Measurements from ENCODE around the gene NKX6-1. TPM values are rescaled to one million over a fixed set of nuclear protein-coding genes. Genes with fewer than 3 reads are reported as not detected.

The NKX6-1 gene
- total RNA-seq, result not detected

DNA sequence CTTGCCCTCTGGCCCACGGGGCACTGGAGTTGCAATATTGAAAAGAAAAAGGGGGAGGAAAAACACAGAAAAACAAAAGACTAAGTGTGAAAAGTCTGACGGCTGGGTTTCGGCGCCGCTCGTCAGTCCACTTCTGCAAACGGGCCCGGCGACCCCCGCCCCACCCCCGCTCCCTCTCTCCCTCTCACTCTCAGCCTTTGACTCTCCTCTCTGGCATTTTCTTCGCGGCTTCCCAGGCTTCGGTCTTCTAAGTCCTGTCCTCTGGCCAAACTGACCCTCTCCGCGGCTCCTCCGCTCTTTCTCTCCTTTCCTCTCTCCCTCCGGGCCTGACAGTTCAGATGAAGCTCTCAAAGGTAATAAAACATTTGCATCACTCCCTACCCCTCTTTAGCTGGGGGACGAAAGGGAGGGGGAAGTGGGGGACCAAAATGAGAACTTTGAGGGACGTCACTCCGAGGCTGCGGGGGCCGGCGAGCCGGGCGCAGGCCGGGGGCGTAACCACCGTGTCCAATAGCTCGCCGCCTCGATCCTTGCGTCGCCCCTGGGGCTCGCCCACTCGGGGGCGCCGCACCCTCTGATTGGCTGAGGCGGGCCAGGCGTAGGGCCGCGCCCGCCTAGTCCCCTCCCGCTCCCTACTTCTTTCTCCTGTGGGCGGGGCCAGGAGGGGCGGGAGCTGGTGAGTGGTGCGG, at the start of gene NKX6-1:
Gene NKX6-1 (minus strand): TSS at position 358 of the 689 bp plus-strand sequence. CDS start 1,064 bp downstream, outside the sequence.
- H3K4me1 Mint-ChIP-seq, result peaks cover 9% of the 10 kb centered on the region
- peaks cover 4% of the 10 kb centered on the region for H3K36me3 Mint-ChIP-seq
- peaks cover 17% of the 10 kb centered on the region for H3K9me3 Mint-ChIP-seq
- H3K4me3 Mint-ChIP-seq, result peak within 1 kb of the TSS; percentile 77
- DNase-seq, result peak; percentile 37
- H3K27me3 Mint-ChIP-seq, result peaks cover 97% of the 10 kb centered on the region
- no peak within 1 kb of the TSS for H3K27ac Mint-ChIP-seq

DNA sequence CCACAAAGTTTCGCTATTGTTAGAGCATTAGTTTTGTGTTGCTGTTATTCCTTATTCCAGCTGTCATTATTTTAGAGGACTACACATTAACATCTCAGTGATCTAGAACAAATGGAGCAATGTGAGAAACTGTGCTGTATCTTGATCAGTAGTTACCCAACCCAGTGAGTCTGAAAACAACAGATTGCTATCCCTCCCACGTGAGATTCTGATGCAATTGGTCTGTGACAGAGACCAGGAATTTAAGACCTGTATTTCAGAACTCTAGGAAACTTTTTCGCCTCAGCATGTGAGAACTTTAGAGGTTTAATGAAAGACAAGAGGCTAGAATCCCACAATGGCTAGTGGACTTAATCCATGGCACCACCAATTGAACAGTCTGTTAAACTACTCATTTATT, 48.1 kb upstream of the NKX6-1 start:
- no peak overlapping the region for H3K4me3 Mint-ChIP-seq
- no peak for DNase-seq
- H3K27me3 Mint-ChIP-seq, result peaks cover 19% of the 10 kb centered on the region
- H3K36me3 Mint-ChIP-seq, result no peaks in the 10 kb centered on the region
- no peaks in the 10 kb centered on the region for H3K4me1 Mint-ChIP-seq
- H3K27ac Mint-ChIP-seq, result no peak overlapping the region
- H3K9me3 Mint-ChIP-seq, result no peaks in the 10 kb centered on the region

DNA sequence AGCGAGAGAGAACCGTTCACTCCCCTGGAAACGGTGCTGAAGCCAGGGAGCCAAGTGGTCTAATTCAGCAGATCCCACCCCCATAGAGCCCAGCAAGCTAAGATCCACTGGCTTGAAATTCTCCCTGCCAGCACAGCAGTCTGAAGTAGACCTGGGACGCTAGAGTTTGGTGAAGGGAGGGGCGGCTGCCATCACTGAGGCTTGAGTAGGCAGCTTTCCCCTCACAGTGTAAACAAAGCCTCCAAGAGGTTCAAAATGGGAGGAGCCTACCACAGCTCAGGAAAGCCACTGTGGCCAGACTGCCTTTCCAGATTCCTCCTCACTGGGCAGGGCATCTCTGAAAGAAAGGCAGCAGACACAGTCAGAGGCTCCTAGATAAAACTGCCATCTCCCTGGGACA, 46.0 kb upstream of the NKX6-1 start:
- H3K4me3 Mint-ChIP-seq, result no peak overlapping the region
- H3K27ac Mint-ChIP-seq, result no peak overlapping the region
- H3K9me3 Mint-ChIP-seq, result no peaks in the 10 kb centered on the region
- H3K4me1 Mint-ChIP-seq, result no peaks in the 10 kb centered on the region
- H3K36me3 Mint-ChIP-seq, result no peaks in the 10 kb centered on the region
- DNase-seq, result no peak
- peaks cover 17% of the 10 kb centered on the region for H3K27me3 Mint-ChIP-seq

DNA sequence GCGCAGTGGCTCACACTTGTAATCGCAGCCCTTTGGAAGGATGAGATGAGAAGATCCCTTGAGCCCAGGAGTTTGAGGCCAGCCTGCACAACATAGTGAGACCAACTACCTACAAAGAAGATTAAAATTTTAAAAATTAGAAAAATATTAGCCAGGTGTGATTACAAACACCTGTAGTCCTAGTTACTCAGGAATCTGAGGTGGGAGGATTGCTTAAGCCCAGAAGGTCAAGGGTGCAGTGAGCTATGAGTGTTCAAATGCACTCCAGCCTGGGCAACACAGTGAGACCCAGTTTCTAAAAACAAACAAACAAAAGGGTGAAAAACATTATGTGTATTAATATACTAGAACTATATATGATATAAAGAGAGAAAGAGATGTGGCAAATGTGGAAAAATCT, 36.8 kb upstream of the NKX6-1 start:
- H3K36me3 Mint-ChIP-seq, result no peaks in the 10 kb centered on the region
- DNase-seq, result no peak
- H3K4me3 Mint-ChIP-seq, result no peak overlapping the region
- H3K4me1 Mint-ChIP-seq, result no peaks in the 10 kb centered on the region
- H3K27me3 Mint-ChIP-seq, result peaks cover 20% of the 10 kb centered on the region
- H3K27ac Mint-ChIP-seq, result no peak overlapping the region
- peaks cover 4% of the 10 kb centered on the region for H3K9me3 Mint-ChIP-seq

DNA sequence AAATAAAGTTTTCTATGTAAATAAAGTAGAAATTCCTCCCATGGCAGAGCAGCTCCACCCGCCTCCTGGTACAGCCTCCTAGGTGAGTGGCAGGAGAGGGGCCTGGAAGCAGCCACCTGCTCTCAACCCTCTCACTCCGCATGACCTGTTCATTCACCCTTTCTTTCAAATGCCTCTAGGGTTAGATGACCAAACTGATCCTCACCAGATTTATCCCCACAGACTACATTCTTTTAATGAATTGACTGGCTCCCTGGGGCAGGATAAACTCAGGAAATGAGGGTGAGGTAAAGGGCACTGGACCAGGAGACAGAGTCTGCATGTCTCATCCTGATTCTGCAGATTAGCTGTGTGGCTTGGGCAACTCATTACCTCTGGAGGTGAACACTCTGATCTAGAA, 32.6 kb upstream of the NKX6-1 start:
- Mint-ChIP-seq H3K27ac (no peak overlapping the region), H3K4me3 (no peak overlapping the region), H3K36me3 (no peaks in the 10 kb centered on the region), H3K27me3 (peaks cover 22% of the 10 kb centered on the region), H3K9me3 (peaks cover 4% of the 10 kb centered on the region), H3K4me1 (no peaks in the 10 kb centered on the region)
- no peak for DNase-seq

DNA sequence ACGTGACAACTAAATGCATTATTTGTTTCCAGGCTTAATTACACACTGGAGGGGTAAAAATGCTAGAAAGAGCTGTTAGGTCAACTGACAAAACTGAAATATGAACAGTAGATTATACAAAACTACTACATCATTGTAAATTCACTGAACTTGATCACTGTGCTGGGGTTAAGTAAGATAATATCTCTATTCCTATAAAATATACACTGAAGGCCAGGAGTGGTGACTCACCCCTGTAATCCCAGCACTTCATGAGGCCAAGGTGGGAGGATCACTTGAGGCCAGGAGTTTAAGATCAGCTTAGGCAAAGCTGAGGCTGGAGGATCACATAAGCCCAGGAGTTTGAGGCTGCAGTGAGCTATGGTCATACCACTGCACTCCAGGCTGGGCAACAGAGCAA, 31.8 kb upstream of the NKX6-1 start:
- peaks cover 4% of the 10 kb centered on the region for H3K9me3 Mint-ChIP-seq
- peaks cover 29% of the 10 kb centered on the region for H3K27me3 Mint-ChIP-seq
- no peak overlapping the region for H3K4me3 Mint-ChIP-seq
- H3K27ac Mint-ChIP-seq, result no peak overlapping the region
- no peaks in the 10 kb centered on the region for H3K36me3 Mint-ChIP-seq
- DNase-seq, result no peak
- no peaks in the 10 kb centered on the region for H3K4me1 Mint-ChIP-seq

DNA sequence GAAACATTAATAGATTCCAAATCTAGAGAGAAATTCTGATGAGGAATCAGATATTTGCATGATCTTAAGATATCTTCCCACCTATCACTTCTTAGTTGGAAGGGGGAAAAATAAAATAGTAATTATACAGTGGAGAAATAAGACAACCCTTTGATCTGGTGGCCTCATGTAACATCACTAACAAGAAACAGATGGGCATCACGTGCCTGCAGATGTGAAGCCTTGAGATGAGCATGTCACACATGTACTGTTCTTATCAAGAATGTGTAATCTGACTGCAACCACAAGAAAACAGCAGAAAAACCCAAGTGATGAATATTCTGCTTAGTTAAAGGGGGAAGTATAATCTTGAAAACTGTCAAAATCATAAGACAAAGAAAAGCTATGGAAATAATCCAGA, 31.4 kb upstream of the NKX6-1 start:
- no peak for DNase-seq
- H3K9me3 Mint-ChIP-seq, result peaks cover 4% of the 10 kb centered on the region
- H3K4me1 Mint-ChIP-seq, result no peaks in the 10 kb centered on the region
- H3K27ac Mint-ChIP-seq, result no peak overlapping the region
- H3K27me3 Mint-ChIP-seq, result peaks cover 33% of the 10 kb centered on the region
- H3K36me3 Mint-ChIP-seq, result no peaks in the 10 kb centered on the region
- H3K4me3 Mint-ChIP-seq, result no peak overlapping the region

DNA sequence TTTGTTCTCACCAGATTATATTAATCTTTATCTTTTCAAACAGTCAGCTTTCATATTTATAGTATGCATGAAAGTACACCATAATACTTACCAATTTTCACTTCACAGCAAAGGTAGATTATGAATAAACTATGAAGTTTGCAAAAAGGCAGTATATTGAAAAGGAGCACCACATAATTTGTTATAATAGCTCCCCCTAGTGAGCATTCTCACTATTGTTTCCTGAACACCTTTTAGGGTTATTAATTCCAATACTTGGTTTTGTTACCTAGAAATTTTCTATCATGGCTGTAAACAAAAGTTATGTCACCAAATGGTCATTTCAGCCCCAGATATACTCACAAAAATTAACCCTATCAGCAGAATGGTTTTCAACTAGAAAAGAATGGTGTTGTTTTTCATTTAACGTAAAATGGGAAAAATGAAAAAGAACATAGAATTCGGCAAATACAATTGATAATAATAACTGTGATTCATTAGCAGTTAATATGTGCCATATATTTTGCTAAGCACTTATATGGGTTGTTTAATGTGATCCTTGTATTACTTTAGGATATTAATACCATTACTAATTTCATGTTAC, 30.2 kb upstream of the NKX6-1 start:
- Mint-ChIP-seq H3K9me3 (peaks cover 4% of the 10 kb centered on the region), H3K4me3 (no peak overlapping the region), H3K36me3 (no peaks in the 10 kb centered on the region), H3K4me1 (no peaks in the 10 kb centered on the region), H3K27ac (no peak overlapping the region), H3K27me3 (peaks cover 24% of the 10 kb centered on the region)
- no peak for DNase-seq

DNA sequence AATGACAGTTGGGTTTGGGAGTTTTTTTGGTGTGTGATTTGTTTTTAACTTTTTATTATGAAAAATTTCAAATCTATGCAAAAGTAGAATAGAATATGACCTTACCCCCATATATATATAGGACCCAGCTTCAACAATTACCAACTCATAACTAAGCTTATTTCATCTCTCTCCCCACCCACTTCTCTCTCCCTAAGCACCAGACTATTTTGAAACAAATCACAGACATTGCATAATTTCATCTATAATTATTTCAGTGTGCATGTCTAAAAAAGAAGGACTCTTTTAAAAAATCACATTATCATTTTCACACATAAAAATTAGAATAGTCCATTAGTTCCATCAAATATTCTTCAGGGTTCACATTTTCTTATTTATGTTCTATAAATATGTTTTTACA, 28.3 kb upstream of the NKX6-1 start:
- Mint-ChIP-seq H3K4me3 (no peak overlapping the region), H3K36me3 (no peaks in the 10 kb centered on the region), H3K9me3 (no peaks in the 10 kb centered on the region)

DNA sequence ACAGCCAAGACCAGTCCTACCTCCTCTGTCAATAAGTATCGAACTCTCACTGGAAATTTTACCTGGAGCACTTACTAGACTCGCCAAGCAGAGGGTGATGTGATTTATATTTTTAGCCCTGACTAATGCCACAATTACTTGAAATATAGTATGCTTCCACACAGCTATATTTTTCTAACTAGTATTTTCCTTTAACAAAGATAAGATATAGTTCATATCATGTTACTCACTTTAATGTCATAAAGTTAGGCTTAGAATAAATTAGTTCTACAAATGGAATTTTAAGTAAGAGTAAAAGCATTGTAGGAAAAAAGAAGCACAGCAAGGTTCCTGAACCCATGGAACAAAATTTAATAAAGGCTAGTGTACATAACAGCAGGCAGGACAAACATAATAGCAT, 16.0 kb upstream of the NKX6-1 start:
- H3K9me3 Mint-ChIP-seq, result no peaks in the 10 kb centered on the region
- peaks cover 48% of the 10 kb centered on the region for H3K27me3 Mint-ChIP-seq
- H3K4me1 Mint-ChIP-seq, result no peaks in the 10 kb centered on the region

More for the DNA sequence above, 28.3 kb upstream of the NKX6-1 start:
- DNase-seq, result no peak
- Mint-ChIP-seq H3K27ac (no peak overlapping the region), H3K4me1 (no peaks in the 10 kb centered on the region), H3K27me3 (peaks cover 22% of the 10 kb centered on the region)

DNA sequence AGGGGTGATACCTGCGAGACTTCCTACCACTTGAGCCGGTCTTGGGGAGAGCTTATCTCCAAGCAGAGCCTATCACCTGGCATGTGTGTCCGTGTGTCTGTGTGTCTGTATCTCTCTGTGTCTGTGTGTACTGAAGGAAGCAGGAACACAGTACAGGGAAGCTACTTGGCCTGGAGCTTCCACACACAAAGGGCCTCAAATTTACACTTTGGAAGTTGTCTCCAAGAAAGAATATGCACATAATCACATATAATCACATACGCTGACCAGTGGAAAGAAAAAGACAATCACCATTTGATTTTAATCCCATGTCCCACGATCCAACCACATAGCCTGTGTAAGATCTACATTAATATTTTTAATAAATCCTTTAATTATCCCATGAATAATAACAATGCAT, 13.2 kb upstream of the NKX6-1 start:
- no peaks in the 10 kb centered on the region for H3K9me3 Mint-ChIP-seq
- peaks cover 52% of the 10 kb centered on the region for H3K27me3 Mint-ChIP-seq
- H3K36me3 Mint-ChIP-seq, result no peaks in the 10 kb centered on the region
- no peaks in the 10 kb centered on the region for H3K4me1 Mint-ChIP-seq
- H3K27ac Mint-ChIP-seq, result no peak overlapping the region
- DNase-seq, result no peak
- H3K4me3 Mint-ChIP-seq, result no peak overlapping the region

More for the DNA sequence above, 16.0 kb upstream of the NKX6-1 start:
- Mint-ChIP-seq H3K36me3 (no peaks in the 10 kb centered on the region), H3K27ac (no peak overlapping the region), H3K4me3 (no peak overlapping the region)
- no peak for DNase-seq

DNA sequence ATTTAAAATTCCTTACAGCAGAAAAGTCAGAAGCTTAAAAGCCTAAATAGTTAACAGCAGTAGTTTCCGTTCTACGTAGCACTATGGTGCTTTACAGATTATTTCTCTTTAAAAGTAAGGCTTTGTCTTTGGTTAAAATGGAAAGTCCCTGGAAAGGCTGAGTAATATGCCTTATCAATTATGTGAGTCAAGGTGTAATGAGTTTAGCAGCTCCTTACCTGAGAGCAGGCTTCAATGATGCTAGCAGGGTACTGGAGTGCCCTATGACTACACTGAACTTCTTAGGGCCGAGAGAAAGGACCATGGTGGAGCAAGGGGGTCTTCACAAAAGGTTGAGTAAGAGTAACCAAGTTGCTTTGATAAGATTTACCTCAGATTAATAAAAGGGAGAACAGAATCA, 12.6 kb upstream of the NKX6-1 start:
- Mint-ChIP-seq H3K9me3 (no peaks in the 10 kb centered on the region), H3K27me3 (peaks cover 48% of the 10 kb centered on the region), H3K27ac (no peak overlapping the region), H3K4me1 (no peaks in the 10 kb centered on the region), H3K36me3 (no peaks in the 10 kb centered on the region), H3K4me3 (no peak overlapping the region)
- DNase-seq, result no peak

DNA sequence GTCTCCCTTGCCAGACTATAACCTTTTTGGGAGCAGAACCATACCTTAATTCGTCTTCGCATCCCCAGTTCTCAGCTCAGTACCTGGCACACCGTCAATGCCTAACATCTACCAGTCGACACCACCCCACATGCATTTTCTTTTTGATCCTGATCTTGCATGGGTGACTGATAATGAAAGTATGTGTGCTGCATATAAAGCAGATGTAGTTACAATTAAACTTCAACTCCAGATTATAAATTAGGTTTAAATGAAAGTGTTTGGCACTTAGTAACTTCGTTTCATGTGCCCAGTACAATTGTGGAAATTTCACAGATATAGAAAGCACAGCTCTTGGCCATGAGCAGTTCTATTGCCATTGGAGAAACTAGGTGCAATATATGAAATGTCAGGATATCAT, 8.8 kb upstream of the NKX6-1 start:
- H3K27ac Mint-ChIP-seq, result no peak overlapping the region
- peaks cover 60% of the 10 kb centered on the region for H3K27me3 Mint-ChIP-seq
- H3K36me3 Mint-ChIP-seq, result no peaks in the 10 kb centered on the region
- H3K4me3 Mint-ChIP-seq, result no peak overlapping the region
- H3K9me3 Mint-ChIP-seq, result peaks cover 2% of the 10 kb centered on the region
- no peak for DNase-seq
- peaks cover 2% of the 10 kb centered on the region for H3K4me1 Mint-ChIP-seq

DNA sequence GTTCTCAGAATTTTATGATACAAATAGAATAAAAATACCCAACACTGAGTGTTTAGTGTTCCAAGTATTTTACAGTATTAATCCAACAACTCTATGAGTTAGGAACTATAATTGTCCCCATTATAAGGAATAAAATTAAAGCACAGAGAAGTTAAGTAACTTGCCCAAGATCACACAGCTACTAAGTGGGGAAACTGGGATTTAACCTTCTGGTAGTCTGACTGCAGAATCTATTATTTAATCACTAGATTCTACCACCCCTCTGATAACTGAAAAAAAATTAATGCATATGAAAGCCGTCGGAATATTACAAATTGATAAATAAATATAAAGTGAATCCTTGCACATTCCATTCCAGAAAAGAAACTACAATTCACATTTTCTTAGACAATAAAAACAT, 5.7 kb upstream of the NKX6-1 start:
- Mint-ChIP-seq H3K4me3 (no peak overlapping the region), H3K36me3 (no peaks in the 10 kb centered on the region), H3K27me3 (peaks cover 76% of the 10 kb centered on the region), H3K9me3 (peaks cover 7% of the 10 kb centered on the region), H3K4me1 (peaks cover 2% of the 10 kb centered on the region), H3K27ac (no peak overlapping the region)
- DNase-seq, result no peak

DNA sequence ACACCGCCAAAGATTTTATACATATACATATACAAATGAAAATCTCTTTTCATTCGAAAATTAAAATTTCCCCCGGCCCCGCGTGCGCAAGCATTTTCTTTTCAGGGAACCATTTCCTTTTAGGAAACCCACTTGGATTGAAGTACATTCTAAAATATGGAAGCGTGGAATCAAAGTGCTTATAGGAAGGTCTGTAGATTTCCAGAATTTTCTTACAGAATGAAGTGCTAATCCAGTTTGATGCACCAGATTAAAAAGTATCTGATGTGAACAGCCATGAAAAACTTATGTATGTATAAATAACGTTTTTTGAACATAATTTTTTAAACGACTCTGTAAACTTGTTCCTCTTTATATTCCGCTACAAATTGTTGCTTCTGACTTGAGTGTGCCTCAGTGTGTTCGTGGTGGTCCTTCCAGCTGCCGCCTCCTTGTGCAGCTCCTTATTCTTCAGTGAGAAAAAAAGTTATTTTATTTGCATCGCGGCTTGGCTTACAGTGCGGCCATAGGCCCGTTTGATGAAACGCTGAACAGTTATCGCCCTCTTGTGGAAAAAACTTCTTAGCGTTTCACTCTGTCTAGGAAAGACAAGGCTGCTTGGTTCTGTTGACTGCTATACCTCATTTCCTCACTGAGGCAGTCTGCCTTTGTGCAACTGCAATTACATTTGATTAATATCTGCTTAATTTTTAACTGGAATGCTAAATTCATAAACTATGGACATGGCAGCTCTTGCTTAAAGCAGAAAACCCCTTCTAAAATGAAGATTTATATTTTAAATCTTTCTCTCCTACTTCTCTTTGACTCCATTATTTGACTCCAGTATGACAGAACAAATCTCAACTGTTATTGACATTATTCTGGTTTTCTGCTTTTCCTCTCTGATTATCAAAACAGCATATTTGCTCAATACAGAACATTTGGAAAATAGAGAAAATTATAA, 4.7 kb upstream of the NKX6-1 start:
- H3K9me3 Mint-ChIP-seq, result peaks cover 7% of the 10 kb centered on the region
- H3K27ac Mint-ChIP-seq, result no peak overlapping the region
- H3K36me3 Mint-ChIP-seq, result no peaks in the 10 kb centered on the region
- no peak for DNase-seq
- H3K4me3 Mint-ChIP-seq, result no peak overlapping the region
- peaks cover 82% of the 10 kb centered on the region for H3K27me3 Mint-ChIP-seq
- H3K4me1 Mint-ChIP-seq, result peaks cover 5% of the 10 kb centered on the region
